Measurements from ENCODE around the gene CSTA.

DNA sequence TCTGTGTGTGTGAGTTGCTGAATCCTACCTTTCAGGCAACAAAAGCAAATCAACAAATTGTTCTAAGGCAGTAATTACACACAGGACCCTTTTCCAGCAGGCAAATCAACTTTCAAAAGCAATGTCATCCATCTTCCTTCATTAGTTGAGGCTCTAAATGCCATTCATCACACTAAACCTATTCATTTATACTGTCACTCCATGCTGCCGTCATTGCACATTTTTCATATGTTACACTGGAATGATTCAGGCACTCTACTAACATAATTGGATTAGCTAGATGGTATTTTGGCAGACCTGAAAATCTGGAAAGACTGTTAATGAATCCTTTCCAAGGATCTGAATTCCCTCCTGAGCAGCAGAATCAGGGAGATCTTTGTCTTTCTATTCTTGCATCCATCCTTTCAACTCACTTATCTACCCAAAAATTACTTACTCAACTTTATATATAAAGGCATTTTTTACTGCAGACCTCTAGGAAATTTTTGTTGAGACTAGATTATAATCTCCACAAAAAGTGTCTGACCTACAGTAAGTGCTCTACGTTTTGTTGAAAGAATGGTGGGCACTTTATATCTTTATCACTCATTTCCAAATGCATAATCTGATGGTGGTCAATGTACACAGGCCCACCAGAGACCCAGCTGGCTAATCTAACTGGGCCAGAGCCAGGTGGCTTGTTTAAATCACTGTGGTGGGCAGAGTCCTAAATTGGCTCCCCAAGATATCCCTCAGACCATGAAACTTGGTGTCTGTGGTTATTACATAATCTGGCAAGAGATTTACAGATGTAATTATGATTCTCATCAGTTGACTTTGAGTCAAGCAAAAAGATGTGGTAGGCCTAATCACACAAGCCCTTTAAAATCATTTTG lies 33.0 kb downstream of the CSTA start:
- TF ChIP-seq, protein P1, sequence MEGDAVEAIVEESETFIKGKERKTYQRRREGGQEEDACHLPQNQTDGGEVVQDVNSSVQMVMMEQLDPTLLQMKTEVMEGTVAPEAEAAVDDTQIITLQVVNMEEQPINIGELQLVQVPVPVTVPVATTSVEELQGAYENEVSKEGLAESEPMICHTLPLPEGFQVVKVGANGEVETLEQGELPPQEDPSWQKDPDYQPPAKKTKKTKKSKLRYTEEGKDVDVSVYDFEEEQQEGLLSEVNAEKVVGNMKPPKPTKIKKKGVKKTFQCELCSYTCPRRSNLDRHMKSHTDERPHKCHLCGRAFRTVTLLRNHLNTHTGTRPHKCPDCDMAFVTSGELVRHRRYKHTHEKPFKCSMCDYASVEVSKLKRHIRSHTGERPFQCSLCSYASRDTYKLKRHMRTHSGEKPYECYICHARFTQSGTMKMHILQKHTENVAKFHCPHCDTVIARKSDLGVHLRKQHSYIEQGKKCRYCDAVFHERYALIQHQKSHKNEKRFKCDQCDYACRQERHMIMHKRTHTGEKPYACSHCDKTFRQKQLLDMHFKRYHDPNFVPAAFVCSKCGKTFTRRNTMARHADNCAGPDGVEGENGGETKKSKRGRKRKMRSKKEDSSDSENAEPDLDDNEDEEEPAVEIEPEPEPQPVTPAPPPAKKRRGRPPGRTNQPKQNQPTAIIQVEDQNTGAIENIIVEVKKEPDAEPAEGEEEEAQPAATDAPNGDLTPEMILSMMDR (IDR thresholded peaks at IDR 0.05; ENCODE audit: insufficient read depth, low read length, poor library complexity, severe bottlenecking) = no peak
- no peak for TF ChIP-seq EZH2phosphoT487 (conservative IDR thresholded peaks at IDR 0.05; ENCODE audit: low read length)
